ENCODE results near the gene FLT3LG. TPM values are rescaled to one million over a fixed set of nuclear protein-coding genes. Genes with fewer than 3 reads are reported as not detected.

The FLT3LG gene
- total and polyA plus RNA-seq, 2 of the 8 experiments (the other 6 are each of a cell fraction or from before 2014, with no cell fraction given) = 1.6 to 3.2 TPM

- no peak for FAIRE-seq
- no peak overlapping the region for H2BK5ac ChIP-seq (ENCODE audit: low read depth, low read length)
- TF ChIP-seq RFX5 (IDR thresholded peaks at IDR 0.05; ENCODE audit: borderline replicate concordance, low read depth, low read length) (no peak), JUND (IDR thresholded peaks at IDR 0.05; ENCODE audit: low read length) (no peak), KDM1A (IDR thresholded peaks at IDR 0.05; ENCODE audit: borderline replicate concordance, low read length) (no peak), MAFK (IDR thresholded peaks at IDR 0.05; ENCODE audit: low read depth, low read length) (no peak), HDAC2 (IDR thresholded peaks at IDR 0.05; ENCODE audit: borderline replicate concordance in 1 of 2, low read depth in 2 of 2, low read length in 2 of 2) (no peak), EP300 (IDR thresholded peaks at IDR 0.05; ENCODE audit: borderline replicate concordance in 1 of 2, low read depth in 2 of 2, low read length in 2 of 2) (no peak), SAP30 (IDR thresholded peaks at IDR 0.05; ENCODE audit: insufficient read depth, insufficient replicate concordance, low read length) (no peak), POLR2A (IDR thresholded peaks at IDR 0.05; ENCODE audit: control extremely low read depth in 1 of 2, low read depth in 2 of 2, low read length in 2 of 2) (no peak), NRF1 (IDR thresholded peaks at IDR 0.05; ENCODE audit: low read depth, low read length) (no peak), TAF7 (optimal IDR thresholded peaks at IDR 0.05; ENCODE audit: borderline replicate concordance, low read depth, low read length) (no peak), TBP (IDR thresholded peaks at IDR 0.05; ENCODE audit: low read depth, low read length) (no peak), MAX (IDR thresholded peaks at IDR 0.05) (no peak), ZNF274 (IDR thresholded peaks at IDR 0.05; ENCODE audit: borderline replicate concordance, extremely low read depth, low read length) (no peak)
Observed at GRCh38 chr19:49520705-49521319, 46.8 kb downstream of the FLT3LG start.

More at GRCh38 chr19:49520705-49521319, 46.8 kb downstream of the FLT3LG start:
- Histone ChIP-seq H3K18ac (ENCODE audit: extremely low read depth, low read length) (no peak overlapping the region), H3K79me2 (ENCODE audit: control insufficient read depth in 1 of 2, insufficient read depth in 2 of 2, low read length in 2 of 2) (no peaks in the 10 kb centered on the region), H4K91ac (replicated peaks; ENCODE audit: insufficient read length, low read length) (no peak overlapping the region), H4K8ac (ENCODE audit: extremely low read depth, insufficient read depth, low read length) (no peak overlapping the region), H3K23ac (ENCODE audit: insufficient read length) (no peak overlapping the region), H2BK15ac (ENCODE audit: low read length) (no peak overlapping the region), H2BK20ac (ENCODE audit: low read length) (no peak overlapping the region), H3K36me3 (ENCODE audit: control insufficient read depth in 2 of 4, insufficient read depth in 4 of 4, low read length in 3 of 4) (peaks cover 0 to 11% (median 2%) of the 10 kb centered on the region in 4 experiments; a peak in 4 of 8 replicates), H3K4me3 (ENCODE audit: extremely low read depth in 1 of 4, insufficient read depth in 2 of 4, low read depth in 3 of 4, low read length in 4 of 4) (no peak overlapping the region), H3K79me1 (ENCODE audit: low read depth, low read length) (peaks cover 5% of the 10 kb centered on the region), H4K20me1 (replicated peaks in 1 of 2; ENCODE audit: control insufficient read depth in 1 of 2, insufficient read depth in 2 of 2, low read length in 2 of 2) (peaks cover 0 to 2% of the 10 kb centered on the region in 2 experiments), H3K56ac (replicated peaks; ENCODE audit: insufficient read length, low read depth, low read length) (no peak overlapping the region), H3K14ac (ENCODE audit: insufficient read length) (no peak overlapping the region), H3K23me2 (ENCODE audit: low read depth, low read length) (no peaks in the 10 kb centered on the region), H3K4me1 (replicated peaks in 1 of 4; ENCODE audit: control insufficient read depth in 3 of 4, insufficient read depth in 4 of 4, low read length in 3 of 4) (no peaks in the 10 kb centered on the region; a peak in 1 of 7 replicates), H2BK120ac (replicated peaks; ENCODE audit: low read depth, low read length) (no peak overlapping the region), H4K5ac (ENCODE audit: insufficient read length, low read depth, low read length) (no peak overlapping the region), H3K4me2 (ENCODE audit: insufficient read depth in 1 of 2, low read depth in 2 of 2, low read length in 2 of 2) (no peak overlapping the region), H3K27me3 (replicated peaks in 1 of 4; ENCODE audit: control insufficient read depth in 3 of 4, extremely low read depth in 1 of 4, insufficient read depth in 3 of 4, low read length in 3 of 4) (no peaks in the 10 kb centered on the region), H2BK12ac (ENCODE audit: low read depth, low read length) (no peak overlapping the region), H3K9me3 (ENCODE audit: insufficient read depth in 2 of 2, low read depth in 1 of 2, low read length in 1 of 2) (no peaks in the 10 kb centered on the region), H3K9ac (replicated peaks in 1 of 4; ENCODE audit: extremely low read depth in 1 of 4, low read depth in 3 of 4, low read length in 3 of 4) (no peak overlapping the region), H2AFZ (ENCODE audit: low read length) (no peak overlapping the region), H2AK5ac (ENCODE audit: low read depth, low read length) (no peak overlapping the region), H3K4ac (replicated peaks; ENCODE audit: insufficient read length, low read depth, low read length) (no peak overlapping the region), H3K27ac (ENCODE audit: low read depth, low read length) (no peak overlapping the region)
- WGBS, 2 experiments (ENCODE audit: extremely low coverage in 1 of 2, insufficient coverage in 1 of 2, insufficient read length in 1 of 2, insufficient replicate concordance in 2 of 2, low coverage in 1 of 2, low lambda C conversion rate in 2 of 2, missing lambda C conversion rate in 1 of 2) = 93% methylated on average over 13 of the region's 13 CpGs; no CpG with 5 or more reads in 1 of the 2 experiments
- POLR2A ChIA-PET (ENCODE audit: partially characterized antibody) = interaction anchor here (0.9 to 2.0 kb wide), 6 partner anchors 14 to 35 kb away, joined by 3 to 8 read pairs (median 5); partner anchors contain the start of gene RPS11
- CTCF ChIA-PET (ENCODE audit: partially characterized antibody) = interaction anchor here (0.8 to 2.9 kb wide), 8 partner anchors 9 to 50 kb away, joined by 3 to 11 read pairs (median 4); no protein-coding TSS in a partner anchor
- no peak for DNase-seq (ENCODE audit: low read depth in 1 of 2, low spot score in 2 of 2)

Measured in H1 (cell line).